Adrenal gland (tissue), 5 donors: ENCODE measurements around the gene OXGR1.

Source experiments
- POLR2A ChIP-seq, 2 donors: fragments of 450-650 bp; IDR thresholded peaks; one replicate each; pipeline ENCODE4 v1.6.1; 2017; ENCODE audit warnings: antibody characterized with exemption in 2 of 2, mild to moderate bottlenecking in 2 of 2, moderate library complexity in 1 of 2
- TF ChIP-seq, protein P1 (sequence below), 6 experiments: fragments of 450-650 bp in 4 of 6; fragments of 200-600 bp in 2 of 6; sonication (generic) in 1 of 6; IDR thresholded peaks; 1 replicate in 5 of 6; 2 replicates in 1 of 6; pipeline versions ENCODE4 v1.5.1 to v1.8.0; 2016 to 2021; ENCODE audit warnings: antibody characterized with exemption in 6 of 6, mild to moderate bottlenecking in 2 of 6, moderate library complexity in 1 of 6
- donor health status: DM: no; HTN: no; CAD: no.

DNA sequence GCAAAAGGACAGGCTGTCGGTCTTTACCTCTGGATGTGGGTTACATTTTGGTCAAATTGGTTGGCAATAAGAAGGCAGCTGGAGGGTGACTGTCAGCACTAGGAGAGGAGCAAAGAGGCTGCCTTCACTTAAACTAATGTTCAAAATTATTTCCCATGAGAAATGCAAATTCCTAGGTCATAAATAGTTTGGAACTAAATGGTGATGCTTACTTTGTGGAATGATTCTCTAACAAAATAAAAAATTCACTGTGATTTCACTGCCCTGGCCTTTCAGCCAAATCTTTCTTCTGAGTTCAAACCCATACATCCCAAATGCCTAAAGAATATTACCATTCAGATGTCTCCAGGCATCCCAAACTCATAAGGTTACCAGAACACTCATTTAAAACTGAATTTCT is 25.0 kb upstream of the OXGR1 start:
- TF ChIP-seq, protein P1, sequence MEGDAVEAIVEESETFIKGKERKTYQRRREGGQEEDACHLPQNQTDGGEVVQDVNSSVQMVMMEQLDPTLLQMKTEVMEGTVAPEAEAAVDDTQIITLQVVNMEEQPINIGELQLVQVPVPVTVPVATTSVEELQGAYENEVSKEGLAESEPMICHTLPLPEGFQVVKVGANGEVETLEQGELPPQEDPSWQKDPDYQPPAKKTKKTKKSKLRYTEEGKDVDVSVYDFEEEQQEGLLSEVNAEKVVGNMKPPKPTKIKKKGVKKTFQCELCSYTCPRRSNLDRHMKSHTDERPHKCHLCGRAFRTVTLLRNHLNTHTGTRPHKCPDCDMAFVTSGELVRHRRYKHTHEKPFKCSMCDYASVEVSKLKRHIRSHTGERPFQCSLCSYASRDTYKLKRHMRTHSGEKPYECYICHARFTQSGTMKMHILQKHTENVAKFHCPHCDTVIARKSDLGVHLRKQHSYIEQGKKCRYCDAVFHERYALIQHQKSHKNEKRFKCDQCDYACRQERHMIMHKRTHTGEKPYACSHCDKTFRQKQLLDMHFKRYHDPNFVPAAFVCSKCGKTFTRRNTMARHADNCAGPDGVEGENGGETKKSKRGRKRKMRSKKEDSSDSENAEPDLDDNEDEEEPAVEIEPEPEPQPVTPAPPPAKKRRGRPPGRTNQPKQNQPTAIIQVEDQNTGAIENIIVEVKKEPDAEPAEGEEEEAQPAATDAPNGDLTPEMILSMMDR (IDR thresholded peaks at IDR 0.05), result no peak
- no peak for TF ChIP-seq POLR2A (IDR thresholded peaks at IDR 0.05)
